Measurements from ENCODE around the gene NOMO2. TPM values are rescaled to one million over a fixed set of nuclear protein-coding genes. Genes with fewer than 3 reads are reported as not detected.
"Not testable (repeated sequence)": the region's sequence is repeated elsewhere in the genome, so short reads cannot be mapped to it uniquely, and the experiment has no call there.

The NOMO2 gene
- total and polyA plus RNA-seq, 4 donors = 40.7 to 75.1 (median 58.0) TPM

- not testable (repeated sequence) for H3K4me1 ChIP-seq (ENCODE audit: control insufficient read depth in 4 of 4, insufficient read depth in 4 of 4, low read length in 3 of 4); H3K9me3 ChIP-seq (ENCODE audit: control insufficient read depth in 4 of 4, low read length in 3 of 4); H3K4me3 ChIP-seq (ENCODE audit: low read depth in 1 of 3, low read length in 3 of 3); H3K36me3 ChIP-seq (ENCODE audit: control insufficient read depth in 4 of 4, insufficient read depth in 3 of 4, low read depth in 1 of 4, low read length in 3 of 4); H3K27me3 ChIP-seq (ENCODE audit: control insufficient read depth in 4 of 4, insufficient read depth in 4 of 4, low read length in 3 of 4); H3K9ac ChIP-seq (ENCODE audit: low read depth in 1 of 2, low read length in 2 of 2); H3K27ac ChIP-seq (ENCODE audit: low read depth in 1 of 2, low read length in 2 of 2); DNase-seq (ENCODE audit: low spot score)
- WGBS = 92% methylated on average over 11 of the region's 11 CpGs
These were observed 33.9 kb upstream of the NOMO2 start for GRCh38 chr16:18595796-18596195.

GRCh38 chr16:18594880-18595279, 33.0 kb upstream of the NOMO2 start:
- H3K27ac ChIP-seq (ENCODE audit: low read depth in 1 of 2, low read length in 2 of 2); H3K4me1 ChIP-seq (ENCODE audit: control insufficient read depth in 4 of 4, insufficient read depth in 4 of 4, low read length in 3 of 4); H3K4me3 ChIP-seq (ENCODE audit: low read depth in 1 of 3, low read length in 3 of 3); H3K9me3 ChIP-seq (ENCODE audit: control insufficient read depth in 4 of 4, low read length in 3 of 4); H3K27me3 ChIP-seq (ENCODE audit: control insufficient read depth in 4 of 4, insufficient read depth in 4 of 4, low read length in 3 of 4); DNase-seq (ENCODE audit: low spot score); H3K36me3 ChIP-seq (ENCODE audit: control insufficient read depth in 4 of 4, insufficient read depth in 3 of 4, low read depth in 1 of 4, low read length in 3 of 4); H3K9ac ChIP-seq (ENCODE audit: low read depth in 1 of 2, low read length in 2 of 2): not testable (repeated sequence)
- 79% methylated on average over 5 of the region's 5 CpGs for WGBS

- H3K36me3 ChIP-seq (ENCODE audit: control insufficient read depth in 4 of 4, insufficient read depth in 3 of 4, low read depth in 1 of 4, low read length in 3 of 4); H3K27me3 ChIP-seq (ENCODE audit: control insufficient read depth in 4 of 4, insufficient read depth in 4 of 4, low read length in 3 of 4); H3K4me3 ChIP-seq (ENCODE audit: low read depth in 1 of 3, low read length in 3 of 3); H3K27ac ChIP-seq (ENCODE audit: low read depth in 1 of 2, low read length in 2 of 2); DNase-seq (ENCODE audit: low spot score); H3K4me1 ChIP-seq (ENCODE audit: control insufficient read depth in 4 of 4, insufficient read depth in 4 of 4, low read length in 3 of 4); H3K9me3 ChIP-seq (ENCODE audit: control insufficient read depth in 4 of 4, low read length in 3 of 4); H3K9ac ChIP-seq (ENCODE audit: low read depth in 1 of 2, low read length in 2 of 2): not testable (repeated sequence)
- WGBS = 87% methylated on average over 5 of the region's 5 CpGs
These were observed 32.0 kb upstream of the NOMO2 start for GRCh38 chr16:18593904-18594303.

- not testable (repeated sequence) for DNase-seq (ENCODE audit: low spot score); H3K4me1 ChIP-seq (ENCODE audit: control insufficient read depth in 4 of 4, insufficient read depth in 4 of 4, low read length in 3 of 4)
- WGBS = 90% methylated on average over 5 of the region's 5 CpGs
These were observed 31.1 kb upstream of the NOMO2 start for GRCh38 chr16:18592982-18593381.

GRCh38 chr16:18591908-18592307, 30.0 kb upstream of the NOMO2 start:
- H3K9ac ChIP-seq (ENCODE audit: low read depth in 1 of 2, low read length in 2 of 2); H3K36me3 ChIP-seq (ENCODE audit: control insufficient read depth in 4 of 4, insufficient read depth in 3 of 4, low read depth in 1 of 4, low read length in 3 of 4); H3K27ac ChIP-seq (ENCODE audit: low read depth in 1 of 2, low read length in 2 of 2); H3K4me1 ChIP-seq (ENCODE audit: control insufficient read depth in 4 of 4, insufficient read depth in 4 of 4, low read length in 3 of 4); H3K4me3 ChIP-seq (ENCODE audit: low read depth in 1 of 3, low read length in 3 of 3); DNase-seq (ENCODE audit: low spot score); H3K9me3 ChIP-seq (ENCODE audit: control insufficient read depth in 4 of 4, low read length in 3 of 4); H3K27me3 ChIP-seq (ENCODE audit: control insufficient read depth in 4 of 4, insufficient read depth in 4 of 4, low read length in 3 of 4): not testable (repeated sequence)
- peak in 1 of 2 donors; percentile 43 for TF ChIP-seq RAD21 (IDR thresholded peaks at IDR 0.05)
- WGBS = 81% methylated on average over 4 of the region's 4 CpGs

More at GRCh38 chr16:18592982-18593381, 31.1 kb upstream of the NOMO2 start:
- not testable (repeated sequence) for H3K27ac ChIP-seq (ENCODE audit: low read depth in 1 of 2, low read length in 2 of 2); H3K27me3 ChIP-seq (ENCODE audit: control insufficient read depth in 4 of 4, insufficient read depth in 4 of 4, low read length in 3 of 4); H3K9me3 ChIP-seq (ENCODE audit: control insufficient read depth in 4 of 4, low read length in 3 of 4); H3K36me3 ChIP-seq (ENCODE audit: control insufficient read depth in 4 of 4, insufficient read depth in 3 of 4, low read depth in 1 of 4, low read length in 3 of 4); H3K4me3 ChIP-seq (ENCODE audit: low read depth in 1 of 3, low read length in 3 of 3); H3K9ac ChIP-seq (ENCODE audit: low read depth in 1 of 2, low read length in 2 of 2)

GRCh38 chr16:18591441-18591840, 29.5 kb upstream of the NOMO2 start:
- not testable (repeated sequence) for H3K9ac ChIP-seq (ENCODE audit: low read depth in 1 of 2, low read length in 2 of 2); H3K27ac ChIP-seq (ENCODE audit: low read depth in 1 of 2, low read length in 2 of 2); H3K9me3 ChIP-seq (ENCODE audit: control insufficient read depth in 4 of 4, low read length in 3 of 4); H3K27me3 ChIP-seq (ENCODE audit: control insufficient read depth in 4 of 4, insufficient read depth in 4 of 4, low read length in 3 of 4); H3K36me3 ChIP-seq (ENCODE audit: control insufficient read depth in 4 of 4, insufficient read depth in 3 of 4, low read depth in 1 of 4, low read length in 3 of 4); DNase-seq (ENCODE audit: low spot score); H3K4me1 ChIP-seq (ENCODE audit: control insufficient read depth in 4 of 4, insufficient read depth in 4 of 4, low read length in 3 of 4); H3K4me3 ChIP-seq (ENCODE audit: low read depth in 1 of 3, low read length in 3 of 3)

GRCh38 chr16:18589806-18590205, 27.9 kb upstream of the NOMO2 start:
- H3K27me3 ChIP-seq (ENCODE audit: control insufficient read depth in 4 of 4, insufficient read depth in 4 of 4, low read length in 3 of 4); DNase-seq (ENCODE audit: low spot score); H3K27ac ChIP-seq (ENCODE audit: low read depth in 1 of 2, low read length in 2 of 2); H3K9me3 ChIP-seq (ENCODE audit: control insufficient read depth in 4 of 4, low read length in 3 of 4); H3K36me3 ChIP-seq (ENCODE audit: control insufficient read depth in 4 of 4, insufficient read depth in 3 of 4, low read depth in 1 of 4, low read length in 3 of 4); H3K9ac ChIP-seq (ENCODE audit: low read depth in 1 of 2, low read length in 2 of 2); H3K4me3 ChIP-seq (ENCODE audit: low read depth in 1 of 3, low read length in 3 of 3): not testable (repeated sequence)
- peaks cover 0 to 12% (median 8%) of the 10 kb centered on the region in 4 donors for H3K4me1 ChIP-seq (ENCODE audit: control insufficient read depth in 4 of 4, insufficient read depth in 4 of 4, low read length in 3 of 4)
- WGBS = 91% methylated on average over 10 of the region's 10 CpGs

All from liver (tissue), 9 donors.